K562 (cell line): ENCODE data around the gene B4GALNT4. TPM values are rescaled to one million over a fixed set of nuclear protein-coding genes. Genes with fewer than 3 reads are reported as not detected.

Source experiments
- ATF7 ChIP-seq: fragments of 450-650 bp; IDR thresholded peaks from 2 replicates; pipeline ENCODE4 v1.7.1; 2014; ENCODE audit warnings: mild to moderate bottlenecking, moderate library complexity
- EHMT2 ChIP-seq: fragments of 450-650 bp; IDR thresholded peaks from 2 replicates; pipeline ENCODE4 v1.6.1; 2018; ENCODE audit warnings: antibody characterized with exemption
- FOXK2 ChIP-seq, 2 experiments: fragments of 450-650 bp; IDR thresholded peaks in 1 of 2; conservative IDR thresholded peaks in 1 of 2; 2 replicates each; pipeline ENCODE4 v1.6.1; 2016; ENCODE audit warnings: low read depth in 2 of 2, mild to moderate bottlenecking in 1 of 2
- FOXP1 ChIP-seq: sonication (generic); formaldehyde crosslinking; IDR thresholded peaks from 2 replicates; pipeline ENCODE4 v1.8.0; 2022; ENCODE audit warnings: mild to moderate bottlenecking, missing genetic modification reagents
- HDAC2 ChIP-seq: fragments of 450-650 bp; IDR thresholded peaks from 2 replicates; pipeline ENCODE4 v1.6.1; 2016; ENCODE audit warnings: mild to moderate bottlenecking
- IRF2 ChIP-seq: sonication (generic); formaldehyde crosslinking; IDR thresholded peaks from 2 replicates; pipeline ENCODE4 v1.8.1; 2022; ENCODE audit warnings: mild to moderate bottlenecking, missing genetic modification reagents
- NRF1 ChIP-seq, 2 experiments: fragments of 450-650 bp; IDR thresholded peaks in 1 of 2; conservative IDR thresholded peaks in 1 of 2; 2 replicates each; pipeline ENCODE4 v1.6.1; 2014; ENCODE audit warnings: mild to moderate bottlenecking in 2 of 2
- OTX1 ChIP-seq: fragments of 450-650 bp; formaldehyde crosslinking; IDR thresholded peaks from 2 replicates; pipeline ENCODE4 v1.4.0; 2022; ENCODE audit warnings: mild to moderate bottlenecking
- PCBP2 ChIP-seq: fragments of 200-400 bp; formaldehyde crosslinking; IDR thresholded peaks from 2 replicates; pipeline ENCODE4 v1.6.1; 2018; ENCODE audit warnings: low read length, low read depth, mild to moderate bottlenecking, moderate library complexity; ENCODE audit not compliant: poor library complexity, severe bottlenecking
- POLR2AphosphoS5 ChIP-seq: IDR thresholded peaks from 2 replicates; pipeline ENCODE4 v1.6.1; 2011; ENCODE audit warnings: mild to moderate bottlenecking, low read depth, low read length, moderate library complexity; ENCODE audit not compliant: control insufficient read depth, insufficient read depth
- POLR2H ChIP-seq: IDR thresholded peaks from 2 replicates; pipeline ENCODE4 v1.6.1; 2016; ENCODE audit warnings: missing genetic modification characterization, low read depth, mild to moderate bottlenecking, control low read depth, missing compliant biosample characterization, moderate library complexity
- SRSF1 ChIP-seq: fragments of 200-400 bp; formaldehyde crosslinking; IDR thresholded peaks from 2 replicates; pipeline ENCODE4 v1.6.1; 2017; ENCODE audit warnings: mild to moderate bottlenecking, low read depth, low read length, moderate library complexity
- TAL1 ChIP-seq: fragments of 450-650 bp; IDR thresholded peaks from 2 replicates; pipeline ENCODE4 v1.6.1; 2016; ENCODE audit warnings: mild to moderate bottlenecking
- TRIM24 ChIP-seq, 2 experiments: fragments of 450-650 bp; IDR thresholded peaks; 2 replicates each; pipeline ENCODE4 v1.6.1; 2016
- ZNF197 ChIP-seq: fragments of 200-800 bp; sonication (Bioruptor generic); IDR thresholded peaks from 2 replicates; pipeline ENCODE4 v1.6.1; 2016; ENCODE audit warnings: low read depth, missing genetic modification characterization, missing compliant biosample characterization
- polyA plus RNA-seq, 8 experiments: library from polyadenylated mRNA; depleted of rRNA in 4 of 8; stranded (reverse) in 5 of 8; unstranded in 3 of 8; fragments of >200 nt; fragmentation: Nextera tagmentation in 2 of 8; fragmentation: Illumina TruSeq in 1 of 8; extraction: Ambion mirVana in 2 of 8; extraction: Trizol in 1 of 8; gene quantifications; 2 replicates each; pipeline versions ENCODE4 v1.2.1 to v1.2.3, GENCODE V29; 2011 to 2014; ENCODE audit warnings: inconsistent platforms in 1 of 8, missing spikeins in 1 of 8
- total RNA-seq, 7 experiments: library from RNA; depleted of rRNA in 6 of 7; stranded (reverse); fragments of >200 nt in 6 of 7; fragmentation: Illumina TruSeq in 2 of 7; extraction: Trizol in 2 of 7; gene quantifications; 2 replicates each; pipeline versions ENCODE4 v1.2.1 to v1.2.3, GENCODE V29; 2011 to 2021; ENCODE audit warnings: low replicate concordance in 1 of 7
- TF ChIP-seq, protein P1 (sequence below): sonication (generic); formaldehyde crosslinking; IDR thresholded peaks from 2 replicates; pipeline ENCODE4 v1.8.0; 2022; ENCODE audit warnings: missing genetic modification reagents, mild to moderate bottlenecking, moderate library complexity, borderline replicate concordance
- TF ChIP-seq, protein P2 (sequence below): fragments of 250-450 bp; sonication (Bioruptor Pico); IDR thresholded peaks from 2 replicates; pipeline ENCODE4 v1.5.0; 2020; ENCODE audit warnings: mild to moderate bottlenecking, borderline replicate concordance
- TF ChIP-seq, protein P3 (sequence below): IDR thresholded peaks from 3 replicates; pipeline ENCODE4 v1.6.1; 2011; ENCODE audit warnings: borderline replicate concordance, mild to moderate bottlenecking; ENCODE audit not compliant: insufficient read length, insufficient read depth
- TF ChIP-seq, protein P4 (sequence below): fragments of 450-650 bp; conservative IDR thresholded peaks from 2 replicates; pipeline ENCODE4 v1.6.1; 2016; ENCODE audit warnings: missing genetic modification characterization, low read depth, mild to moderate bottlenecking, missing compliant biosample characterization, moderate library complexity
- TF ChIP-seq, protein P5 (sequence below): fragments of 200-800 bp; sonication (Bioruptor generic); IDR thresholded peaks from 2 replicates; pipeline ENCODE4 v1.6.1; 2017; ENCODE audit warnings: missing genetic modification characterization, missing compliant biosample characterization
- TF ChIP-seq, protein P6 (sequence below), 2 experiments: fragments of 250-450 bp in 1 of 2; fragments of 450-650 bp in 1 of 2; sonication (Bioruptor Pico) in 1 of 2; IDR thresholded peaks; 2 replicates each; pipeline versions ENCODE4 v1.6.1 to v1.8.0; 2016 to 2021; ENCODE audit warnings: mild to moderate bottlenecking in 2 of 2, moderate library complexity in 2 of 2, missing compliant biosample characterization in 1 of 2, missing genetic modification characterization in 1 of 2

B4GALNT4 gene
- total and polyA plus RNA-seq, 9 of the 15 experiments (the other 6 are each of a cell fraction or from before 2014, with no cell fraction given): 0.20 to 37.1 (median 10.8) TPM; not detected in 1

DNA sequence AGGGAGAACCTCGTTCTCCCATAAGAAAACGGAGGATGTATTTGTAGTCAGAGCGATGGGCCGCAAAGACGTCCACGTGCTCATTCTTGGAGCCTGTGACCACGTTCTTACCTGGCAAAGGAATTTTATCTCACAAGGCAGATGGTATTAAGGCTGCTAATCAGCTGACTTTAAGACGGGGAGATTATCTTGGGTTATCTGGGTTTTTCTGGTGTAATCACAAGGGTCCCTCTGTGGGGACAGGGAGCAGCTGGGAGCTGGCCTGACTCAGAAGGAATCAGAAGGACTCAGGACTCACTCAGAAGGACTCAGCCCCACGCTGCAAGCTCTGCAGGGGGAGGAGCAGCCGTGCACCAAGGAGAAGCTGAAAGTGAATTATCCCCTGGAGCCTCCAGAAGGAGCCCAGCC, 53.0 kb downstream of the B4GALNT4 start (continued):
- TF ChIP-seq, protein P1, sequence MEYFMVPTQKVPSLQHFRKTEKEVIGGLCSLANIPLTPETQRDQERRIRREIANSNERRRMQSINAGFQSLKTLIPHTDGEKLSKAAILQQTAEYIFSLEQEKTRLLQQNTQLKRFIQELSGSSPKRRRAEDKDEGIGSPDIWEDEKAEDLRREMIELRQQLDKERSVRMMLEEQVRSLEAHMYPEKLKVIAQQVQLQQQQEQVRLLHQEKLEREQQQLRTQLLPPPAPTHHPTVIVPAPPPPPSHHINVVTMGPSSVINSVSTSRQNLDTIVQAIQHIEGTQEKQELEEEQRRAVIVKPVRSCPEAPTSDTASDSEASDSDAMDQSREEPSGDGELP (CRISPR knock-in tag): peak; percentile 74
- TF ChIP-seq TRIM24 (IDR thresholded peaks at IDR 0.05): peak; percentile 81 to 85
- TF ChIP-seq FOXP1: no peak
- no peak for TF ChIP-seq PCBP2
- TF ChIP-seq POLR2H (tag): no peak
- no peak for TF ChIP-seq SRSF1
- TF ChIP-seq POLR2AphosphoS5: peak; percentile 72
- TF ChIP-seq EHMT2: no peak
- no peak for TF ChIP-seq OTX1
- TF ChIP-seq, protein P2, sequence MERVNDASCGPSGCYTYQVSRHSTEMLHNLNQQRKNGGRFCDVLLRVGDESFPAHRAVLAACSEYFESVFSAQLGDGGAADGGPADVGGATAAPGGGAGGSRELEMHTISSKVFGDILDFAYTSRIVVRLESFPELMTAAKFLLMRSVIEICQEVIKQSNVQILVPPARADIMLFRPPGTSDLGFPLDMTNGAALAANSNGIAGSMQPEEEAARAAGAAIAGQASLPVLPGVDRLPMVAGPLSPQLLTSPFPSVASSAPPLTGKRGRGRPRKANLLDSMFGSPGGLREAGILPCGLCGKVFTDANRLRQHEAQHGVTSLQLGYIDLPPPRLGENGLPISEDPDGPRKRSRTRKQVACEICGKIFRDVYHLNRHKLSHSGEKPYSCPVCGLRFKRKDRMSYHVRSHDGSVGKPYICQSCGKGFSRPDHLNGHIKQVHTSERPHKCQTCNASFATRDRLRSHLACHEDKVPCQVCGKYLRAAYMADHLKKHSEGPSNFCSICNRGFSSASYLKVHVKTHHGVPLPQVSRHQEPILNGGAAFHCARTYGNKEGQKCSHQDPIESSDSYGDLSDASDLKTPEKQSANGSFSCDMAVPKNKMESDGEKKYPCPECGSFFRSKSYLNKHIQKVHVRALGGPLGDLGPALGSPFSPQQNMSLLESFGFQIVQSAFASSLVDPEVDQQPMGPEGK (CRISPR knock-in tag): no peak
- TF ChIP-seq, protein P3, sequence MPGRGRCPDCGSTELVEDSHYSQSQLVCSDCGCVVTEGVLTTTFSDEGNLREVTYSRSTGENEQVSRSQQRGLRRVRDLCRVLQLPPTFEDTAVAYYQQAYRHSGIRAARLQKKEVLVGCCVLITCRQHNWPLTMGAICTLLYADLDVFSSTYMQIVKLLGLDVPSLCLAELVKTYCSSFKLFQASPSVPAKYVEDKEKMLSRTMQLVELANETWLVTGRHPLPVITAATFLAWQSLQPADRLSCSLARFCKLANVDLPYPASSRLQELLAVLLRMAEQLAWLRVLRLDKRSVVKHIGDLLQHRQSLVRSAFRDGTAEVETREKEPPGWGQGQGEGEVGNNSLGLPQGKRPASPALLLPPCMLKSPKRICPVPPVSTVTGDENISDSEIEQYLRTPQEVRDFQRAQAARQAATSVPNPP: no peak
- TF ChIP-seq FOXK2 (conservative IDR thresholded peaks at IDR 0.05 in 1 of 2, IDR thresholded peaks at IDR 0.05 in 1 of 2; ENCODE audit: low read depth in 2 of 2): no peak
- TF ChIP-seq IRF2 (CRISPR knock-in tag): no peak
- TF ChIP-seq, protein P4, sequence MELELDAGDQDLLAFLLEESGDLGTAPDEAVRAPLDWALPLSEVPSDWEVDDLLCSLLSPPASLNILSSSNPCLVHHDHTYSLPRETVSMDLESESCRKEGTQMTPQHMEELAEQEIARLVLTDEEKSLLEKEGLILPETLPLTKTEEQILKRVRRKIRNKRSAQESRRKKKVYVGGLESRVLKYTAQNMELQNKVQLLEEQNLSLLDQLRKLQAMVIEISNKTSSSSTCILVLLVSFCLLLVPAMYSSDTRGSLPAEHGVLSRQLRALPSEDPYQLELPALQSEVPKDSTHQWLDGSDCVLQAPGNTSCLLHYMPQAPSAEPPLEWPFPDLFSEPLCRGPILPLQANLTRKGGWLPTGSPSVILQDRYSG (tag): no peak
- TF ChIP-seq, protein P5, sequence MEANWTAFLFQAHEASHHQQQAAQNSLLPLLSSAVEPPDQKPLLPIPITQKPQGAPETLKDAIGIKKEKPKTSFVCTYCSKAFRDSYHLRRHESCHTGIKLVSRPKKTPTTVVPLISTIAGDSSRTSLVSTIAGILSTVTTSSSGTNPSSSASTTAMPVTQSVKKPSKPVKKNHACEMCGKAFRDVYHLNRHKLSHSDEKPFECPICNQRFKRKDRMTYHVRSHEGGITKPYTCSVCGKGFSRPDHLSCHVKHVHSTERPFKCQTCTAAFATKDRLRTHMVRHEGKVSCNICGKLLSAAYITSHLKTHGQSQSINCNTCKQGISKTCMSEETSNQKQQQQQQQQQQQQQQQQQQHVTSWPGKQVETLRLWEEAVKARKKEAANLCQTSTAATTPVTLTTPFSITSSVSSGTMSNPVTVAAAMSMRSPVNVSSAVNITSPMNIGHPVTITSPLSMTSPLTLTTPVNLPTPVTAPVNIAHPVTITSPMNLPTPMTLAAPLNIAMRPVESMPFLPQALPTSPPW (CRISPR knock-in tag): peak; percentile 56
- TF ChIP-seq HDAC2: 0 out of 2 replicates have a peak, but pooled peaks have one; percentile 38
- TF ChIP-seq ZNF197: no peak
- no peak for TF ChIP-seq NRF1 (conservative IDR thresholded peaks at IDR 0.05 in 1 of 2, IDR thresholded peaks at IDR 0.05 in 1 of 2)
- peak; percentile 86 for TF ChIP-seq TAL1
- TF ChIP-seq, protein P6, sequence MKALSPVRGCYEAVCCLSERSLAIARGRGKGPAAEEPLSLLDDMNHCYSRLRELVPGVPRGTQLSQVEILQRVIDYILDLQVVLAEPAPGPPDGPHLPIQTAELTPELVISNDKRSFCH (CRISPR knock-in tag; IDR thresholded peaks at IDR 0.05): no peak
- TF ChIP-seq, protein P6 (tag; IDR thresholded peaks at IDR 0.05): no peak
- peak; percentile 39; the same call in 1 of the 2 replicates for TF ChIP-seq ATF7
